Peyer's patch (tissue), 4 donors: ENCODE measurements around the gene TMEM52.

ENCODE experiments used
- CTCF ChIP-seq, 6 experiments: fragments of 450-650 bp in 4 of 6; fragments of 200-600 bp in 2 of 6; sonication (generic) in 1 of 6; IDR thresholded peaks; one replicate each; pipeline ENCODE4 v1.5.1; 2017 to 2019; ENCODE audit warnings: antibody characterized with exemption in 6 of 6, mild to moderate bottlenecking in 3 of 6, moderate library complexity in 1 of 6
- POLR2A ChIP-seq, 2 donors: fragments of 450-650 bp; IDR thresholded peaks; one replicate each; pipeline ENCODE4 v1.5.1; 2017; ENCODE audit warnings: antibody characterized with exemption in 2 of 2, mild to moderate bottlenecking in 2 of 2, moderate library complexity in 2 of 2

GRCh38 chr1:1920608-1921458, 1.8 kb upstream of the TMEM52 start:
- TF ChIP-seq CTCF (IDR thresholded peaks at IDR 0.05): no peak
- no peak for TF ChIP-seq POLR2A (IDR thresholded peaks at IDR 0.05)
